K562 (cell line): ENCODE results near the gene NDUFV2. TPM values are rescaled to one million over a fixed set of nuclear protein-coding genes. Genes with fewer than 3 reads are reported as not detected.

ENCODE experiments used
- ATAC-seq: fragments of 200-7000 bp; cut with Tn5 transposase; 3 replicates; pipeline ENCODE4 v1.9.1; 2020; ENCODE audit warnings: moderate library complexity
- BruUV-seq: library from RNA; stranded (reverse); fragments of 400-500 nt; replicated peaks from 2 replicates; lab custom pipeline; 2021; lab: Mats Ljungman, UMichigan
- CTCF ChIA-PET: fragments of 300-600 bp; formaldehyde crosslinking; extraction: SDS; loops from one replicate; lab custom pipeline; 2021; ENCODE audit warnings: low intra/inter-chr PET ratio; lab: Yijun Ruan, JAX
- POLR2A ChIA-PET: fragments of 300-600, 350-650 bp; sonication (Branson Sonifier 250); formaldehyde crosslinking; extraction: SDS; loops from one replicate; lab custom pipeline; 2021; ENCODE audit warnings: antibody characterized with exemption, inconsistent platforms; lab: Yijun Ruan, JAX
- DNase-seq, 4 experiments: peaks; one replicate each; pipeline versions ENCODE4 v3.0.0 to v3.0.0-alpha.2; 2011 to 2018; ENCODE audit warnings: low spot score in 3 of 4, mixed read lengths in 3 of 4; ENCODE audit errors: extremely low read depth in 1 of 4
- FAIRE-seq: peaks from 2 replicates; lab custom pipeline; 2011; peaks lifted over from hg19 to GRCh38; lab: Jason Lieb, UNC
- H2AFZ ChIP-seq: 2 replicates; pipeline ENCODE4 v1.6.0; 2011; ENCODE audit warnings: low read depth, low read length, control low read depth, inconsistent platforms
- H3K27ac ChIP-seq: fragments of 200-600 bp; 3 replicates; pipeline ENCODE4 v1.8.0; 2011; ENCODE audit warnings: low read depth, mild to moderate bottlenecking, control low read depth, inconsistent platforms, low read length, moderate library complexity, mixed read lengths; ENCODE audit errors: extremely low read depth
- H3K27me3 ChIP-seq, 2 experiments: fragments of 300-600 bp in 1 of 2; 2 replicates in 1 of 2; 3 replicates in 1 of 2; pipeline versions ENCODE4 v1.6.0 to v1.8.0; 2011; ENCODE audit warnings: inconsistent platforms in 2 of 2, low read length in 2 of 2, mild to moderate bottlenecking in 1 of 2, mixed read lengths in 1 of 2, moderate library complexity in 1 of 2; ENCODE audit not compliant: control insufficient read depth in 2 of 2, insufficient read depth in 2 of 2
- H3K36me3 ChIP-seq: fragments of 300-600 bp; 3 replicates; pipeline ENCODE4 v1.8.0; 2011; ENCODE audit warnings: mild to moderate bottlenecking, low read length, inconsistent platforms; ENCODE audit not compliant: control insufficient read depth, insufficient read depth
- H3K4me1 ChIP-seq, 2 experiments: fragments of 200-600 bp in 1 of 2; replicated peaks in 1 of 2; 2 replicates in 1 of 2; 3 replicates in 1 of 2; pipeline versions ENCODE4 v1.5.1 to v1.8.0; 2011; ENCODE audit warnings: inconsistent platforms in 2 of 2, low read length in 2 of 2, mild to moderate bottlenecking in 1 of 2, mixed read lengths in 1 of 2, moderate library complexity in 1 of 2; ENCODE audit not compliant: control insufficient read depth in 2 of 2, insufficient read depth in 2 of 2
- H3K4me2 ChIP-seq: 2 replicates; pipeline ENCODE4 v1.6.1; 2011; ENCODE audit warnings: low read length, control low read depth, inconsistent platforms, mixed read lengths; ENCODE audit not compliant: insufficient read depth
- H3K4me3 ChIP-seq: fragments of 200-600 bp; sonication (generic), shearing (Covaris generic); 2 replicates; pipeline ENCODE4 v1.5.1; 2016; ENCODE audit warnings: control low read depth, inconsistent platforms
- H3K79me2 ChIP-seq: fragments of 200-600 bp; 3 replicates; pipeline ENCODE4 v1.8.0; 2011; ENCODE audit warnings: low read length, inconsistent platforms; ENCODE audit not compliant: control insufficient read depth, insufficient read depth
- H3K9ac ChIP-seq, 2 experiments: 2 replicates each; pipeline versions ENCODE4 v1.6.0 to v1.6.1; 2011; ENCODE audit warnings: low read depth in 2 of 2, low read length in 2 of 2, control low read depth in 1 of 2, inconsistent platforms in 1 of 2, mild to moderate bottlenecking in 1 of 2, mixed read lengths in 1 of 2; ENCODE audit not compliant: insufficient read depth in 1 of 2
- H3K9me1 ChIP-seq: one replicate; pipeline ENCODE4 v1.6.0; 2011; ENCODE audit warnings: inconsistent platforms, mild to moderate bottlenecking, low read length, moderate library complexity; ENCODE audit not compliant: control insufficient read depth, insufficient read depth
- H3K9me3 ChIP-seq: replicated peaks from 2 replicates; pipeline ENCODE4 v1.5.1; 2011; ENCODE audit warnings: low read depth, low read length, inconsistent platforms; ENCODE audit not compliant: control insufficient read depth, insufficient read depth
- H4K20me1 ChIP-seq: replicated peaks from 2 replicates; pipeline ENCODE4 v1.6.1; 2011; ENCODE audit warnings: low read length, inconsistent platforms, mixed read lengths; ENCODE audit not compliant: control insufficient read depth, insufficient read depth
- ARID1B ChIP-seq: fragments of 450-650 bp; IDR thresholded peaks from 2 replicates; pipeline ENCODE4 v1.6.1; 2016; ENCODE audit warnings: antibody characterized with exemption, mild to moderate bottlenecking, inconsistent platforms
- BRD9 ChIP-seq: fragments of 450-650 bp; IDR thresholded peaks from 2 replicates; pipeline ENCODE4 v1.6.1; 2018; ENCODE audit warnings: low read depth; ENCODE audit not compliant: partially characterized antibody
- CBFA2T3 ChIP-seq: fragments of 450-650 bp; IDR thresholded peaks from 2 replicates; pipeline ENCODE4 v1.6.1; 2017
- CEBPB ChIP-seq: fragments of 450-650 bp; IDR thresholded peaks from 2 replicates; pipeline ENCODE4 v1.6.1; 2016; ENCODE audit warnings: missing genetic modification characterization, missing compliant biosample characterization
- CGGBP1 ChIP-seq: fragments of 250-450 bp; sonication (Bioruptor Pico); IDR thresholded peaks from 2 replicates; pipeline ENCODE4 v1.9.0; 2021; ENCODE audit warnings: mild to moderate bottlenecking
- CUX1 ChIP-seq: fragments of 200-800 bp; sonication (Bioruptor generic); IDR thresholded peaks from 2 replicates; pipeline ENCODE4 v1.6.1; 2016; ENCODE audit warnings: missing genetic modification characterization, missing compliant biosample characterization
- ESRRA ChIP-seq: fragments of 450-650 bp; IDR thresholded peaks from 2 replicates; pipeline ENCODE4 v1.6.1; 2014; ENCODE audit warnings: low read depth, mild to moderate bottlenecking, moderate library complexity, borderline replicate concordance
- GTF2A2 ChIP-seq: IDR thresholded peaks from 2 replicates; pipeline ENCODE4 v1.6.1; 2016; ENCODE audit warnings: mild to moderate bottlenecking, missing genetic modification characterization, missing compliant biosample characterization
- HNRNPL ChIP-seq: fragments of 200-400 bp; formaldehyde crosslinking; IDR thresholded peaks from 2 replicates; pipeline ENCODE4 v1.6.1; 2017; ENCODE audit warnings: low read depth, mild to moderate bottlenecking, low read length
- MCM7 ChIP-seq, 2 experiments: fragments of 450-650 bp; IDR thresholded peaks; 2 replicates each; pipeline ENCODE4 v1.6.1; 2016 to 2018
- NFE2 ChIP-seq: IDR thresholded peaks from 2 replicates; pipeline ENCODE4 v1.6.1; 2014; ENCODE audit warnings: antibody characterized with exemption, low read depth
- POLR2AphosphoS2 ChIP-seq: IDR thresholded peaks from 2 replicates; pipeline ENCODE4 v1.6.1; 2012; ENCODE audit warnings: low read length, improper control_type of control experiment
- RBFOX2 ChIP-seq: fragments of 200-400 bp; formaldehyde crosslinking; IDR thresholded peaks from 2 replicates; pipeline ENCODE4 v1.6.1; 2017; ENCODE audit warnings: low read depth, mild to moderate bottlenecking, low read length, moderate library complexity
- ZFPM2 ChIP-seq: fragments of 250-450 bp; sonication (Bioruptor Pico); IDR thresholded peaks from 2 replicates; pipeline ENCODE4 v1.5.1; 2022; ENCODE audit warnings: mild to moderate bottlenecking
- ZNF124 ChIP-seq: sonication (generic); formaldehyde crosslinking; IDR thresholded peaks from 2 replicates; pipeline ENCODE4 v1.8.1; 2022; ENCODE audit warnings: missing genetic modification reagents
- ZNF764 ChIP-seq: fragments of 250-450 bp; sonication (Bioruptor Pico); IDR thresholded peaks from 2 replicates; pipeline ENCODE4 v1.4.0; 2020; ENCODE audit warnings: low read depth, mild to moderate bottlenecking, moderate library complexity
- WGBS: fragments of 100-300 bp; shearing (Covaris generic); methylation state at CpG from one replicate; pipeline ENCODE4 v1.1.6; 2016; ENCODE audit warnings: low coverage, mixed read lengths; ENCODE audit not compliant: insufficient coverage; ENCODE audit errors: missing lambda C conversion rate; 5-methylcytosine and 5-hydroxymethylcytosine counted together
- in situ Hi-C: fragments of 300-500 bp; cut with MboI; formaldehyde crosslinking; loops from 4 replicates; pipeline ENCODE4 v1.15.0; 2018; ENCODE audit warnings: inconsistent platforms, mixed read lengths
- intact Hi-C: fragments of 100-400 bp; cut with micrococcal nuclease; formaldehyde crosslinking; loops from 2 replicates; pipeline ENCODE4 v1.14.2; 2022
- polyA plus RNA-seq, 8 experiments: library from polyadenylated mRNA; depleted of rRNA in 4 of 8; stranded (reverse) in 5 of 8; unstranded in 3 of 8; fragments of >200 nt; fragmentation: Nextera tagmentation in 2 of 8; fragmentation: Illumina TruSeq in 1 of 8; extraction: Ambion mirVana in 2 of 8; extraction: Trizol in 1 of 8; gene quantifications; 2 replicates each; pipeline versions ENCODE4 v1.2.1 to v1.2.3, GENCODE V29; 2011 to 2014; ENCODE audit warnings: inconsistent platforms in 1 of 8, missing spikeins in 1 of 8
- total RNA-seq, 7 experiments: library from RNA; depleted of rRNA in 6 of 7; stranded (reverse); fragments of >200 nt in 6 of 7; fragmentation: Illumina TruSeq in 2 of 7; extraction: Trizol in 2 of 7; gene quantifications; 2 replicates each; pipeline versions ENCODE4 v1.2.1 to v1.2.3, GENCODE V29; 2011 to 2021; ENCODE audit warnings: low replicate concordance in 1 of 7
- TF ChIP-seq, protein P1 (sequence below), 2 experiments: fragments of 450-650 bp in 1 of 2; sonication (generic) in 1 of 2; formaldehyde crosslinking; conservative IDR thresholded peaks; 2 replicates each; pipeline versions ENCODE4 v1.4.0 to v1.8.1; 2020 to 2022; ENCODE audit warnings: mild to moderate bottlenecking in 1 of 2, missing genetic modification reagents in 1 of 2

Gene NDUFV2
- total and polyA plus RNA-seq, 9 of the 15 experiments (the other 6 are each of a cell fraction or from before 2014, with no cell fraction given) = 213 to 550 (median 384) TPM

GRCh38 chr18:9055185-9055584 is 47.3 kb upstream of the NDUFV2 start:
- no peak for FAIRE-seq
- H2AFZ ChIP-seq = peak overlapping the region; percentile 79
- TF ChIP-seq ZNF124 (CRISPR knock-in tag) (no peak), RBFOX2 (no peak), ARID1B (peak; percentile 15; the same call in 1 of the 2 replicates), HNRNPL (no peak), GTF2A2 (tag) (no peak), ZFPM2 (CRISPR knock-in tag) (no peak), ESRRA (peak; percentile 64), ZNF764 (CRISPR knock-in tag) (no peak), CUX1 (peak; percentile 59; the same call in 1 of the 2 replicates), CEBPB (tag) (peak; percentile 90), CBFA2T3 (no peak), POLR2AphosphoS2 (no peak), MCM7 (IDR thresholded peaks at IDR 0.05) (no peak), NFE2 (no peak), CGGBP1 (CRISPR knock-in tag) (no peak), BRD9 (peak; percentile 87)
- TF ChIP-seq, protein P1, sequence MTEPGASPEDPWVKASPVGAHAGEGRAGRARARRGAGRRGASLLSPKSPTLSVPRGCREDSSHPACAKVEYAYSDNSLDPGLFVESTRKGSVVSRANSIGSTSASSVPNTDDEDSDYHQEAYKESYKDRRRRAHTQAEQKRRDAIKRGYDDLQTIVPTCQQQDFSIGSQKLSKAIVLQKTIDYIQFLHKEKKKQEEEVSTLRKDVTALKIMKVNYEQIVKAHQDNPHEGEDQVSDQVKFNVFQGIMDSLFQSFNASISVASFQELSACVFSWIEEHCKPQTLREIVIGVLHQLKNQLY (CRISPR knock-in tag; conservative IDR thresholded peaks at IDR 0.05) = no peak

More at GRCh38 chr18:9055185-9055584, 47.3 kb upstream of the NDUFV2 start:
- in situ Hi-C loops = no loop called here
- no TSS peak for BruUV-seq
- no peak overlapping the region for H3K4me2 ChIP-seq
- 0% methylated on average over 1 of the region's 1 CpG for WGBS
- ATAC-seq (peak; percentile 79), DNase-seq (peak in 2 of 4 experiments; percentile 41 to 55)
- POLR2A ChIA-PET = interaction anchor here (0.9 kb wide), 1 partner anchor 172 kb away, joined by 3 read pairs; no protein-coding TSS in a partner anchor
- no peaks in the 10 kb centered on the region for H4K20me1 ChIP-seq
- no peak overlapping the region for H3K4me3 ChIP-seq
- no peaks in the 10 kb centered on the region for H3K79me2 ChIP-seq
- CTCF ChIA-PET = interaction anchor here (0.8 kb wide), 1 partner anchor 358 kb away, joined by 4 read pairs; no protein-coding TSS in a partner anchor
- no peaks in the 10 kb centered on the region for H3K9me1 ChIP-seq
- peak overlapping the region; percentile 49 for H3K27ac ChIP-seq
- intact Hi-C loops = loop anchor here (2.0 to 10.0 kb wide), 5 partner anchors 58 to 403 kb away; no protein-coding TSS in a partner anchor
- H3K9ac ChIP-seq = peak overlapping the region in 1 of 2 experiments; percentile 22; a peak in 1 of 4 replicates
- peaks cover 22% of the 10 kb centered on the region for H3K9me3 ChIP-seq
- no peaks in the 10 kb centered on the region for H3K27me3 ChIP-seq
- H3K4me1 ChIP-seq = peaks cover 0 to 12% of the 10 kb centered on the region in 2 experiments; a peak in 3 of 5 replicates
- no peaks in the 10 kb centered on the region for H3K36me3 ChIP-seq
